PC-3 (cell line): ENCODE data around the gene ZFP62. TPM values are rescaled to one million over a fixed set of nuclear protein-coding genes. Genes with fewer than 3 reads are reported as not detected.

Experiments used
- ATAC-seq: fragments of 200-7000 bp; cut with Tn5 transposase; 2 replicates; pipeline ENCODE4 v1.9.1; 2020; ENCODE audit warnings: mild to moderate bottlenecking, moderate library complexity
- BruUV-seq: library from RNA; stranded (reverse); fragments of 400-500 nt; replicated peaks from 2 replicates; lab custom pipeline; 2021; lab: Mats Ljungman, UMichigan
- CTCF ChIA-PET: fragments of 300-600 bp; sonication (Branson Sonifier 250); formaldehyde crosslinking; loops from one replicate; lab custom pipeline; 2022; ENCODE audit warnings: antibody characterized with exemption; lab: Charles Lee
- POLR2A ChIA-PET: fragments of 300-600 bp; sonication (Branson Sonifier 250); formaldehyde crosslinking; loops from one replicate; lab custom pipeline; 2022; ENCODE audit warnings: antibody characterized with exemption; ENCODE audit not compliant: unreplicated experiment; lab: Charles Lee
- DNase-seq: peaks from one replicate; pipeline ENCODE4 v3.0.0-alpha.2; 2015
- H2AFZ ChIP-seq: fragments of 300-600 bp; sonication (generic); 2 replicates; pipeline ENCODE4 v1.6.0; 2016; ENCODE audit warnings: antibody characterized with exemption, low read length
- H3F3A ChIP-seq: fragments of 300-600 bp; sonication (generic); one replicate; pipeline ENCODE4 v1.6.0; 2017; ENCODE audit warnings: antibody characterized with exemption, low read length, control low read depth, mild to moderate bottlenecking; ENCODE audit not compliant: unreplicated experiment
- H3K27ac ChIP-seq: fragments of 300-600 bp; sonication (generic); 2 replicates; pipeline ENCODE4 v1.5.1; 2016; ENCODE audit warnings: mild to moderate bottlenecking, low read length
- H3K27me3 ChIP-seq: fragments of 300-600 bp; sonication (generic); 2 replicates; pipeline ENCODE4 v1.6.1; 2016; ENCODE audit warnings: low read length, mixed read lengths
- H3K36me3 ChIP-seq: fragments of 300-600 bp; sonication (generic); 2 replicates; pipeline ENCODE4 v1.6.1; 2016; ENCODE audit warnings: low read depth, mixed run types, low read length, mixed read lengths
- H3K4me1 ChIP-seq: fragments of 300-600 bp; sonication (generic); 2 replicates; pipeline ENCODE4 v1.5.1; 2016; ENCODE audit warnings: low read length; ENCODE audit not compliant: insufficient read depth
- H3K4me2 ChIP-seq: fragments of 300-600 bp; sonication (generic); 2 replicates; pipeline ENCODE4 v1.6.0; 2016; ENCODE audit warnings: low read length
- H3K4me3 ChIP-seq: fragments of 300-600 bp; sonication (generic); 2 replicates; pipeline ENCODE4 v1.5.1; 2016; ENCODE audit warnings: mild to moderate bottlenecking, low read length, mixed read lengths
- H3K79me2 ChIP-seq: fragments of 300-600 bp; sonication (generic); 2 replicates; pipeline ENCODE4 v1.6.1; 2017; ENCODE audit warnings: low read length, mixed read lengths
- H3K9ac ChIP-seq: fragments of 300-600 bp; sonication (generic); 2 replicates; pipeline ENCODE4 v1.6.0; 2016; ENCODE audit warnings: mild to moderate bottlenecking, low read length
- H3K9me2 ChIP-seq: fragments of 300-600 bp; sonication (generic); replicated peaks from 2 replicates; pipeline ENCODE4 v1.6.1; 2016; ENCODE audit warnings: mixed run types, low read length, mixed read lengths
- H3K9me3 ChIP-seq: fragments of 300-600 bp; sonication (generic); 2 replicates; pipeline ENCODE4 v1.6.1; 2016; ENCODE audit warnings: low read length, mixed read lengths
- H4K20me1 ChIP-seq: fragments of 300-600 bp; sonication (generic); 2 replicates; pipeline ENCODE4 v1.6.1; 2016; ENCODE audit warnings: low read length, mixed read lengths
- CTCF ChIP-seq: fragments of 300-600 bp; sonication (generic); conservative IDR thresholded peaks from 2 replicates; pipeline ENCODE4 v1.5.1; 2017; ENCODE audit warnings: antibody characterized with exemption, low read depth, mild to moderate bottlenecking, low read length
- EZH2 ChIP-seq: fragments of 300-600 bp; sonication (generic); IDR thresholded peaks from one replicate; pipeline ENCODE4 v1.6.1; 2017; ENCODE audit warnings: antibody characterized with exemption, mild to moderate bottlenecking, low read length; ENCODE audit not compliant: unreplicated experiment
- EZH2phosphoT487 ChIP-seq: fragments of 300-600 bp; sonication (generic); IDR thresholded peaks from 2 replicates; pipeline ENCODE4 v1.6.1; 2018; ENCODE audit warnings: mild to moderate bottlenecking, antibody characterized with exemption, low read length, borderline replicate concordance
- intact Hi-C: fragments of 100-400 bp; cut with micrococcal nuclease; formaldehyde crosslinking; loops from 2 replicates; pipeline ENCODE4 v1.9.0; 2023
- total RNA-seq: library from RNA; depleted of rRNA; stranded (reverse); fragments of >200 nt; gene quantifications from 2 replicates; pipeline ENCODE4 v1.2.3, GENCODE V29; 2014

The ZFP62 gene
- total RNA-seq, 1 experiment from 2014 or later: 24.3 TPM

DNA sequence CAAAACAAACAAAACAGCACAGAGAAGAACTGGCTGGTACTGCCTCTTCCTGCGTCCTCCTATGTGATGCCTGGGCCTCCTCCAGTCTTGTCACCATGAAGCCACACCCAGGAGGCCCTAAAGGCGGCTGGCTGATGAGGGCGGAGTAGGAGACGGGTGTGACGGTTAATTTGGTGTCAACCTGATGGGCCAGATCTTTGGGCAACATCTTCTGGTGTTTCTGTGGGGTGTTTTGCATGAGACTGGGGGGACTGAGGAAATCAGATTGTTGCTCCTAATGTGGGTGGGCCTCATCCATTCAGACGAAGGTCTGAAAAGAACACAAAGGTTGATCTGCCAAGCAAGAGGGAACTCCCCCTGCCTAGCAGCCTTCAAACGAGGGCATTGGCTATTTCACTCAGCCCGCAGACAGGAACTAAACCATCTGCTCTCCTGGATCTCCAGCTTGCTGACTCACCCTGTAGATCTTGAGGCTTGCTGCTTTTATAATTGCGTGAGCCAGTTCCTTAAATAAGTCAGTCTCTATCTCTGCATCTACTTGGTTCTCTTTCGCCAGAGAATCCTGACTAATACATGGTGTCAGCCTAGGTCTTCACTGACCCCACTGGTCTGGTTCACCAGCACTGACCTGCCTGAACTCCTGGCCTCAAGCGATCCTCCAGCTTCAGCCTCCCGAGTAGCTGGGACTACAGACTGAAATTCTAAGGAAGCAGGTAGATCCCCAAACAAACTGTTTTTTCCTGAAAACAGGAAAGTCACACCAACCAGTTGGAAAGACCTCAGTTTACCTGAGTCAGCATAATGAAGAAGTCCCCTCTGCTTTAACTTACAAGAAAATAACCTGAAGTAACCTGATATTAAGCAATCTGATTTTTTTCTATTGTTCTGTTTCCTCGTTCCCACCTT lies 12.8 kb upstream of the ZFP62 start:
- CTCF ChIA-PET: no interaction called here

DNA sequence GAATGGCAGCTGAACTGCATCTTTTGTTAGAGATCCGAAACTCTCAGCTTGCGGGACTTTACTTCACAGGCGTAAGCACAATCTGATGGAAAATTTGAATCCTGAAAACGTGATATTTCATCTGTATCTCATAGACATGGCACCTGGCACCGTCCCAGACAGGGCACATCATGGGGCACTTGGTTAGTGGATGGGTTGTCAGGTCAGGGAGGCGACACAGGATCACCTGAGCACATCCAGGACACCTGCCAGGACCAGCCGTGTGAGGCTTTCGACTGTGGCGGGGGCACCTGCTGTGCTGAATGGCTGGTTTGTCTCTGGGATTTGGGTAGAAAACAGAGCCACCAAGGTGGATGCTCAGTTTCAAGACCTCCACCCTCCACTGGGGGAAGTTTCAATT lies 11.3 kb upstream of the ZFP62 start:
- BruUV-seq: no TSS peak
- Histone ChIP-seq H3K27ac (no peak overlapping the region), H3K9me3 (no peaks in the 10 kb centered on the region), H3K9ac (no peak overlapping the region), H2AFZ (no peak overlapping the region), H3K27me3 (no peaks in the 10 kb centered on the region), H3F3A (no peaks in the 10 kb centered on the region), H3K36me3 (no peaks in the 10 kb centered on the region), H3K79me2 (no peaks in the 10 kb centered on the region), H3K4me1 (no peaks in the 10 kb centered on the region), H4K20me1 (no peaks in the 10 kb centered on the region), H3K9me2 (no peaks in the 10 kb centered on the region), H3K4me3 (no peak overlapping the region), H3K4me2 (no peak overlapping the region)
- ATAC-seq (no peak), DNase-seq (no peak)
- TF ChIP-seq EZH2phosphoT487 (no peak), CTCF (no peak), EZH2 (no peak)
- intact Hi-C loops: no loop called here
- POLR2A ChIA-PET: no interaction called here
- CTCF ChIA-PET: no interaction called here

More for the DNA sequence above, 12.8 kb upstream of the ZFP62 start:
- Histone ChIP-seq H3K4me1 (no peaks in the 10 kb centered on the region), H3F3A (no peaks in the 10 kb centered on the region), H4K20me1 (no peaks in the 10 kb centered on the region), H3K27ac (no peak overlapping the region), H3K36me3 (no peaks in the 10 kb centered on the region), H3K9ac (no peak overlapping the region), H3K9me2 (no peaks in the 10 kb centered on the region), H2AFZ (no peak overlapping the region), H3K9me3 (no peaks in the 10 kb centered on the region), H3K4me2 (no peak overlapping the region), H3K27me3 (no peaks in the 10 kb centered on the region), H3K4me3 (no peak overlapping the region), H3K79me2 (no peaks in the 10 kb centered on the region)
- POLR2A ChIA-PET: interaction anchor here (0.6 kb wide), 1 partner anchor 959 kb away, joined by 3 read pairs; no protein-coding TSS in a partner anchor
- TF ChIP-seq EZH2phosphoT487: no peak
- no peak for TF ChIP-seq CTCF
- no peak for TF ChIP-seq EZH2
- intact Hi-C loops: no loop called here
- peak; percentile 35; the same call in 1 of the 2 replicates for ATAC-seq
- BruUV-seq: no TSS peak
- no peak for DNase-seq
